Thoracic aorta (tissue), 2 donors: ENCODE measurements around the gene ACSL1. TPM values are rescaled to one million over a fixed set of nuclear protein-coding genes. Genes with fewer than 3 reads are reported as not detected.

Experiments used
- ATAC-seq: fragments of 150-250 bp; one replicate; pipeline ENCODE4 v1.8.0; 2017; ENCODE audit warnings: low read depth; ENCODE audit not compliant: insufficient number of reproducible peaks, low FRiP score
- DNase-seq: peaks from one replicate; pipeline ENCODE4 v3.0.0-alpha.2; 2020; ENCODE audit warnings: low spot score
- H3K27ac ChIP-seq, 2 donors: fragments of 200-600 bp; sonication (generic); 1 replicate in 1 of 2; 2 replicates in 1 of 2; pipeline ENCODE4 v1.5.1; 2016; ENCODE audit warnings: mild to moderate bottlenecking in 2 of 2, moderate library complexity in 2 of 2
- H3K27me3 ChIP-seq: fragments of 200-600 bp; sonication (generic); replicated peaks from 2 replicates; pipeline ENCODE4 v1.6.0; 2016; ENCODE audit warnings: mild to moderate bottlenecking; ENCODE audit not compliant: insufficient read depth
- H3K36me3 ChIP-seq: fragments of 200-600 bp; sonication (generic); one replicate; pipeline ENCODE4 v1.5.1; 2016
- H3K4me1 ChIP-seq, 2 donors: fragments of 200-600 bp; sonication (generic); 1 replicate in 1 of 2; 2 replicates in 1 of 2; pipeline versions ENCODE4 v1.5.1 to v1.6.0; 2016; ENCODE audit warnings: low read depth in 2 of 2, mild to moderate bottlenecking in 1 of 2; ENCODE audit not compliant: control insufficient read depth in 1 of 2
- H3K4me3 ChIP-seq: fragments of 200-600 bp; sonication (generic); 2 replicates; pipeline ENCODE4 v1.5.1; 2016; ENCODE audit warnings: mild to moderate bottlenecking
- H3K9me3 ChIP-seq: fragments of 200-600 bp; sonication (generic); 2 replicates; pipeline ENCODE4 v1.5.1; 2016
- CTCF ChIP-seq: fragments of 200-600 bp; sonication (generic); IDR thresholded peaks from one replicate; pipeline ENCODE4 v1.5.1; 2019; ENCODE audit warnings: antibody characterized with exemption
- total RNA-seq, 2 donors: library from RNA; depleted of rRNA; stranded (reverse); fragments of >200 nt; gene quantifications; one replicate each; pipeline versions ENCODE4 v1.1.0 to v1.2.3, GENCODE V29; 2016

ACSL1 gene
- total RNA-seq, 2 donors from 2014 or later: 90.4 to 155 TPM

- H3K4me3 ChIP-seq: no peak overlapping the region
- H3K4me1 ChIP-seq: no peaks in the 10 kb centered on the region
- TF ChIP-seq CTCF: no peak
- H3K36me3 ChIP-seq: peaks cover 64% of the 10 kb centered on the region
- no peak overlapping the region for H3K27ac ChIP-seq
- H3K9me3 ChIP-seq: no peaks in the 10 kb centered on the region
- H3K27me3 ChIP-seq: no peaks in the 10 kb centered on the region
- ATAC-seq: no peak
- no peak for DNase-seq
Observed at GRCh38 chr4:184768296-184768695, 57.5 kb downstream of the ACSL1 start.

- no peak for DNase-seq
- Histone ChIP-seq H3K9me3 (no peaks in the 10 kb centered on the region), H3K27me3 (no peaks in the 10 kb centered on the region), H3K4me1 (no peaks in the 10 kb centered on the region), H3K27ac (no peak overlapping the region), H3K36me3 (peaks cover 55% of the 10 kb centered on the region), H3K4me3 (no peak overlapping the region)
- TF ChIP-seq CTCF: no peak
- no peak for ATAC-seq
Observed at GRCh38 chr4:184766446-184766845, 59.3 kb downstream of the ACSL1 start.

- no peak for TF ChIP-seq CTCF
- Histone ChIP-seq H3K4me1 (no peaks in the 10 kb centered on the region), H3K9me3 (no peaks in the 10 kb centered on the region), H3K4me3 (no peak overlapping the region), H3K27ac (no peak overlapping the region), H3K27me3 (no peaks in the 10 kb centered on the region), H3K36me3 (peaks cover 55% of the 10 kb centered on the region)
- ATAC-seq: no peak
- DNase-seq: no peak
Observed at GRCh38 chr4:184765473-184766340, 60.1 kb downstream of the ACSL1 start.

- no peak overlapping the region for H3K4me3 ChIP-seq
- no peaks in the 10 kb centered on the region for H3K27me3 ChIP-seq
- no peak for TF ChIP-seq CTCF
- DNase-seq (no peak), ATAC-seq (no peak)
- H3K27ac ChIP-seq: no peak overlapping the region
- H3K4me1 ChIP-seq: no peaks in the 10 kb centered on the region
- H3K9me3 ChIP-seq: no peaks in the 10 kb centered on the region
- H3K36me3 ChIP-seq: peaks cover 57% of the 10 kb centered on the region
Observed at GRCh38 chr4:184764601-184765000, 61.2 kb downstream of the ACSL1 start.

- no peak for ATAC-seq
- no peak overlapping the region for H3K27ac ChIP-seq
Observed at GRCh38 chr4:184763150-184763780, 62.5 kb downstream of the ACSL1 start.

More at GRCh38 chr4:184763150-184763780, 62.5 kb downstream of the ACSL1 start:
- Histone ChIP-seq H3K36me3 (peaks cover 54% of the 10 kb centered on the region), H3K9me3 (no peaks in the 10 kb centered on the region), H3K4me1 (no peaks in the 10 kb centered on the region), H3K27me3 (no peaks in the 10 kb centered on the region), H3K4me3 (no peak overlapping the region)
- DNase-seq: no peak
- TF ChIP-seq CTCF: no peak
